GM12872 (cell line): ENCODE results near the gene SLC7A7.

ENCODE experiments used
- TF ChIP-seq, protein P1 (sequence below): IDR thresholded peaks from 3 replicates; pipeline ENCODE4 v1.5.1; 2011; ENCODE audit warnings: low read depth, mild to moderate bottlenecking, low read length, moderate library complexity; ENCODE audit not compliant: insufficient read depth

The SLC7A7 gene

DNA sequence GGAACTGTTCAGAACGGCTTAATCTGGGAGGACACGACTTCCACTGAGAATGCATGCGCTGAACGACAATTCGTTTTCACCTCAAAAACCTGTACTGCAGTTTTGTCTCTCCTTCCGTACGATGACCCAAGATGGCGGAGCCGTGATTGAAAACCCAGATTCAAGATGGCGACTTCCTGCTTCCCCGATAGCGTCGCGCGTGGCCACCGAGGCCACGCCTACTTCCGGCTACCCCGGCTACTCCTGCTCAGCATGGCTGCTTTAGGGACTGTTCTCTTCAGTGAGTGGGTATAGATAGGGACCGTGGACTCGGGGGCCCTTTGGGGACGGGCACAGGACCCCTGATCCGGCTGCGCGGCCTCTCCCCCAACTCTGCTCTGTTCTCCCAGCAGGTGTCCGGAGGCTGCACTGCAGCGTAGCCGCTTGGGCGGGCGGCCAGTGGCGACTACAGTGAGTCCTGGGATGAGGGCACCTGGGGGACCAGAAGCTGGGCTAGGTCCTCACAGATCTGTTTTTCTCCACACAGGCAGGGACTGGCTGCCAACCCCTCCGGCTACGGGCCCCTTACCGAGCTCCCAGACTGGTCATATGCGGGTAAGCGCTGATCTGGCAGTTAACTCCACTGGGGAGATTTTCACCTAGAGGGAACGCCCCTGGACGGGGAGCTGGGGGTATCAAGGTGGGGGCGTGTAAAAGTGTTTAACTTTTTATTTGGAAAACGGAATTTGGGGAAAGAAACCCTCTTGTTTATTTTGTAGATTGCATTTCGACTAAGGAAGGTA, 14.6 kb upstream of the SLC7A7 start, which contains the start of gene MRPL52:
TSS of gene MRPL52 (plus strand) at position 227 of the 782 bp plus-strand sequence. CDS start at position 253, 26 bp downstream.
- TF ChIP-seq, protein P1, sequence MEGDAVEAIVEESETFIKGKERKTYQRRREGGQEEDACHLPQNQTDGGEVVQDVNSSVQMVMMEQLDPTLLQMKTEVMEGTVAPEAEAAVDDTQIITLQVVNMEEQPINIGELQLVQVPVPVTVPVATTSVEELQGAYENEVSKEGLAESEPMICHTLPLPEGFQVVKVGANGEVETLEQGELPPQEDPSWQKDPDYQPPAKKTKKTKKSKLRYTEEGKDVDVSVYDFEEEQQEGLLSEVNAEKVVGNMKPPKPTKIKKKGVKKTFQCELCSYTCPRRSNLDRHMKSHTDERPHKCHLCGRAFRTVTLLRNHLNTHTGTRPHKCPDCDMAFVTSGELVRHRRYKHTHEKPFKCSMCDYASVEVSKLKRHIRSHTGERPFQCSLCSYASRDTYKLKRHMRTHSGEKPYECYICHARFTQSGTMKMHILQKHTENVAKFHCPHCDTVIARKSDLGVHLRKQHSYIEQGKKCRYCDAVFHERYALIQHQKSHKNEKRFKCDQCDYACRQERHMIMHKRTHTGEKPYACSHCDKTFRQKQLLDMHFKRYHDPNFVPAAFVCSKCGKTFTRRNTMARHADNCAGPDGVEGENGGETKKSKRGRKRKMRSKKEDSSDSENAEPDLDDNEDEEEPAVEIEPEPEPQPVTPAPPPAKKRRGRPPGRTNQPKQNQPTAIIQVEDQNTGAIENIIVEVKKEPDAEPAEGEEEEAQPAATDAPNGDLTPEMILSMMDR, result no peak

DNA sequence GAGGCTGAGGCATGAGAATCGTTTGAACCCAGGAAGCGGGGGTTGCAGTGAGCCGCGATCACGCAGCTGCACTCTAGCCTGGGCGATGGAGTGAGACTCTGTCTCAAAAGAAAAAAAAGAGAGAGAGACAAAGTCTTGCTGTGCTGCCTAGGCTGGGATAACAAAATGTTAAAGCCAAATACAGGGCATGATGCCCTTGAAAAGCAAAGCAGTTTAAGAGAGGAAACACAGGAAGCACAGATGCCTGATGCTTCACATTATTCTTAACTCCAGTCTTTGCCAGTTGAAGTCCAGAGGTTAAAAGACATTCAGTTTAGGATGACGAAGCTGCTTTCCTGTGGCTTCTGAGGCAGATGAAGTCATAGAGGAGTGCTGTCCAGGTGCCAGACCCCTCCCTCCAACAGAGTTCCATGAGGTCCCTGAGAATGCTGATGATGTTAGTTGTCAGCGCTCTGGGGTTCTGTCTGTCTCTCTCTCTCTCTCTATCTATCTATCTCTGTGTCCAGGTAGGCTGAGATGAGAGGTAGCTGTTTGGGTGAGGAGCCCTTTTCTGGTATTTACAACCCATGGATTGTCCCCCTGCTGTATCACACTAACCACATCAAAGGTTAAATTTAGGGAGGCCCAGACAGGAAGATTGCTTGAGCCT, 9.6 kb upstream of the SLC7A7 start:
- TF ChIP-seq, protein P1, result no peak

DNA sequence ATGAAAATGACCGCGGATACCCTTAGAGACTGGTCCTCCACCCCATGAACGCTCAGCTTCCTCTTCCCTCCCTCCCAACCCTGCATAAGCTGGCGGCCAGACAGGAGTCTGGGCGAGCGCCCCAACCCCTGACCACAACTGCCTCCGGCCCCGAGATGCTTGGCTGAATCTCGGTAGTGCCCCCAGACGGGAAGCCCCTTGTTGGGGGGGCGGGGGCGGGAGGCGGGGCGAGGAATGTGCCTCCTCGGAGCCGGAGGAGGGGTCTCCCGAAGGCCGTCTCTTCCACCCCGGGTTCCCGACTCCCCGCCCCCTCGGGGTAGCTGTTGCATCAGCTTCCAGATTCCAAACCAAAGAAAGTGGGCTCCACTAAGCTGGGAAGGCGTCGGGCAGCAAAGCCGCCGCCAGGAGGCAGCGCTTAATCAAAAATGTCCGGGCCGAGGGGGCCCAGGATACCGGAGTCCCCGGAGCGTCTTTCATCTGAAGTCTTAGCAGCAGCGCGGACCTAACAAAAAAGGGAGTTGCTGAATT, 7.4 kb upstream of the SLC7A7 start:
- TF ChIP-seq, protein P1, result peak; percentile 74

DNA sequence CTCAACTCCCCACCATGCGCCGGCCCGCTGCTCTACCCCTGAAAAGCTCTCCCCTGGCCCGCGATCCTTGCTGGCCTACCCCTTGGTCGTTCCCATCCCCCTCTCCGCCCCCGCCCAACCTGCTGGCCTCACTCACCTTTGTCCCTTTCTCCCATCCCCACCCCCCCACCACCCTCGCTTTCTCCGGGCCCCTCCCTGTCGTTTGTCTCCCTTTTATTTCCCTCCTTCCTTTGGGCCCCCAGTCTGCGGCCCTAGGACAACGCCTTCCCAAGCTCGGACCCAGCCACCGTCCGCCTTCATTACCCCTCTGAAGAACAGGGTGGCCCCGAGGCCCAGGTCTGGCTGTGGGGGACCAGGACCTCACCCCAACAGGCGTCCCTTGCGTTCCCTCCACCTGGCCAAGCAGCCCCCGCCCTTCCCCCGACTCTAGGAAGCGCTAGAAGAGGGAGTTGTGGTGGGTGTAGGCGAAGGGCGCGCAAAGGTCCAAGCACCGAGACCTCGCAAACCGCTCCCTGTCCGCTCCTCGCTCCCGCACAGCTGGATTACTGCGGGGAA, 6.9 kb upstream of the SLC7A7 start:
- TF ChIP-seq, protein P1, result no peak

DNA sequence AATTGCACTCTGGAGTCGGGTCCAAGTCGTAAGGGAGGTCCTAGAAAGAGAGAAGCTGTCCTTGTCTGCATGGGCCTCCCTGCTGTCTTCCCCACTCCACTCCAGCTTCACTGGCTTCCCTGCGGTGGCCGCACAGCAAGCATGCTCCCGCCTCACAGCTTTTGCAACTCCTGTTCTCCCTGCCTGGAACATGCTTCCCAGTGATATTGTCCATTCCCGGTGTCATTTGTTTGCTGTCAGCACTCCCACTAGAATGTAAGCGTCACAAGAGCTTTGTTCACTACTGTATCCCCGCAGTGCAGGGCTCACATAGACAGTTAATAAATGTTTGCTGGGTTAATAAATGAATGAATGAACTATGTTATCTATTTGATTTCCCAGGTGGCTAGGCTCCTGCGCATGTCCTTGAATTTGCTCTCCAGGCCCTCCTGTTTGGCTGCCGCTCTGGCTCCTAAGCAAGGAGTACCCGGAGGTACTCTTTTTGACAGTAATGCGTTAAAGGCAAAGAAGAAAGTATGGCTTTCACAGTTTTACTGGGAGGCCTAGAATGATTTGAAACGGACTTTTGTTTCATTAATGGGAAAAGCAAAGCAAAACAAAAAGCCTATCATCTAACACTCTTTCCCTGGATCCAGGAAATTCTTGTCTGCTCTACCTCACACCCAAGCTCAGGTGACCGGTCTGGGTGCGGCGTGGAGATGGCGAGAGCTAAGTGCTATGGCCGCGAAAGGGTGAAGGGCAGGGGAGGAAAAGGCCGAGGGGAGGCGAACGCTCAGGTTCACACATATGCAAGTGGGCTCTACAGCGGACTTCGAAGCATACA, 6.2 kb upstream of the SLC7A7 start:
- TF ChIP-seq, protein P1, result no peak

DNA sequence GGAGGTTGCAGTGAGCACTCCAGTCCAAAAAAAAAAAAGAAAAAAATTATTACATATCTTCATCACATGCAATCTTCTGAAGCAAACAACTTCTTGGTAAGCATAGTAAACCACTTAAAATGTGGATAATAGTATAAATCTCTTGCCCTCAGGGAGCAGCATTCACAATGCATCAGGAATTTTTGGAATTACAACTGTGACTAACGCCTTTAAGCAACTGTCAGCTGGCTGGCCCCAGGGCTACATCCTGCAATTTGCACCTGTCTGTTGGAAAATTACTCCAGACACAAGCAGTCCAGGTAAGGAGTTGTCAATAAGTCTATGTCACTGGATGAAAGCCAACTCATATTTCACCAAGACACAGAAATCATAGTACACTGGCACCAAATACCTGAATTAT, 5.5 kb upstream of the SLC7A7 start:
- TF ChIP-seq, protein P1, result no peak
